ENCODE results near the gene MN1.

- no peak for TF ChIP-seq GATA2 (IDR thresholded peaks at IDR 0.05; ENCODE audit: low read depth, low read length)
- no peak for TF ChIP-seq GATA3 (IDR thresholded peaks at IDR 0.05; ENCODE audit: low read depth, low read length)
Observed at GRCh38 chr22:27843441-27843840, 41.9 kb upstream of the MN1 start.
